H9 (cell line): ENCODE measurements around the gene MIR17HG. TPM values are rescaled to one million over a fixed set of nuclear protein-coding genes. Genes with fewer than 3 reads are reported as not detected.

Source experiments
- DNase-seq: peaks from one replicate; pipeline ENCODE4 v3.0.0-alpha.2; 2017
- H2AFZ ChIP-seq: one replicate; pipeline ENCODE4 v1.6.1; 2013; ENCODE audit warnings: mild to moderate bottlenecking, low read length, control low read depth, moderate library complexity
- H2AK5ac ChIP-seq: 2 replicates; pipeline ENCODE4 v1.6.1; 2013; ENCODE audit warnings: low read length, control low read depth, mixed read lengths; ENCODE audit not compliant: insufficient read length
- H2BK120ac ChIP-seq: one replicate; pipeline ENCODE4 v1.6.1; 2013; ENCODE audit warnings: low read depth, mild to moderate bottlenecking, low read length, control low read depth, inconsistent platforms; ENCODE audit not compliant: poor library complexity, severe bottlenecking
- H2BK12ac ChIP-seq: 2 replicates; pipeline ENCODE4 v1.6.1; 2013; ENCODE audit warnings: low read length, control low read depth, mixed read lengths, low read depth; ENCODE audit not compliant: insufficient read length
- H2BK15ac ChIP-seq: 2 replicates; pipeline ENCODE4 v1.6.1; 2013; ENCODE audit warnings: low read depth, low read length, control low read depth
- H2BK20ac ChIP-seq: one replicate; pipeline ENCODE4 v1.6.1; 2013; ENCODE audit warnings: low read depth, mild to moderate bottlenecking, low read length, control low read depth, inconsistent platforms; ENCODE audit not compliant: poor library complexity, severe bottlenecking
- H2BK5ac ChIP-seq: 2 replicates; pipeline ENCODE4 v1.6.1; 2013; ENCODE audit warnings: low read length, control low read depth, mixed read lengths; ENCODE audit not compliant: insufficient read length
- H3K14ac ChIP-seq: 2 replicates; pipeline ENCODE4 v1.6.1; 2013; ENCODE audit warnings: low read length, control low read depth; ENCODE audit not compliant: insufficient read depth
- H3K18ac ChIP-seq: 2 replicates; pipeline ENCODE4 v1.6.1; 2013; ENCODE audit warnings: low read depth, mild to moderate bottlenecking, mixed read lengths, low read length, control low read depth; ENCODE audit not compliant: insufficient read length
- H3K23ac ChIP-seq: 2 replicates; pipeline ENCODE4 v1.6.1; 2013; ENCODE audit warnings: low read length, control low read depth, mixed read lengths, low read depth; ENCODE audit not compliant: insufficient read length
- H3K23me2 ChIP-seq: 2 replicates; pipeline ENCODE4 v1.6.1; 2013; ENCODE audit warnings: low read depth, mild to moderate bottlenecking, mixed read lengths, low read length, control low read depth; ENCODE audit not compliant: insufficient read length, poor library complexity, severe bottlenecking
- H3K27ac ChIP-seq: 2 replicates; pipeline ENCODE4 v1.5.1; 2013; ENCODE audit warnings: low read length, control low read depth, mixed read lengths, low read depth; ENCODE audit not compliant: insufficient read length
- H3K27me3 ChIP-seq: 2 replicates; pipeline ENCODE4 v1.6.1; 2013; ENCODE audit warnings: low read length, control low read depth, inconsistent platforms; ENCODE audit not compliant: insufficient read depth
- H3K4ac ChIP-seq: 2 replicates; pipeline ENCODE4 v1.6.1; 2013; ENCODE audit warnings: low read depth, mild to moderate bottlenecking, control low read depth, inconsistent platforms, low read length, moderate library complexity
- H3K4me1 ChIP-seq: 2 replicates; pipeline ENCODE4 v1.6.1; 2013; ENCODE audit warnings: low read length, control low read depth, inconsistent platforms; ENCODE audit not compliant: insufficient read depth
- H3K4me2 ChIP-seq: 2 replicates; pipeline ENCODE4 v1.6.1; 2013; ENCODE audit warnings: low read length, control low read depth, mixed read lengths; ENCODE audit not compliant: insufficient read length, insufficient read depth
- H3K56ac ChIP-seq: 2 replicates; pipeline ENCODE4 v1.6.1; 2013; ENCODE audit warnings: low read depth, mild to moderate bottlenecking, mixed read lengths, low read length, control low read depth; ENCODE audit not compliant: insufficient read length
- H3K79me1 ChIP-seq: 2 replicates; pipeline ENCODE4 v1.6.1; 2013; ENCODE audit warnings: low read depth, mild to moderate bottlenecking, moderate library complexity, low read length, control low read depth, inconsistent platforms; ENCODE audit not compliant: insufficient read depth, poor library complexity, severe bottlenecking
- H3K79me2 ChIP-seq: 2 replicates; pipeline ENCODE4 v1.6.1; 2013; ENCODE audit warnings: low read length, control low read depth, inconsistent platforms; ENCODE audit not compliant: insufficient read depth
- H3K9ac ChIP-seq: 2 replicates; pipeline ENCODE4 v1.6.1; 2013; ENCODE audit warnings: low read length, control low read depth, mixed read lengths; ENCODE audit not compliant: insufficient read length; ENCODE audit errors: extremely low read depth
- H3K9me3 ChIP-seq: one replicate; pipeline ENCODE4 v1.6.1; 2013; ENCODE audit warnings: low read depth, low read length, inconsistent platforms; ENCODE audit not compliant: control insufficient read depth
- H3T11ph ChIP-seq: one replicate; pipeline ENCODE4 v1.6.1; 2013; ENCODE audit warnings: mild to moderate bottlenecking, low read length, control low read depth, inconsistent platforms
- H4K20me1 ChIP-seq: one replicate; pipeline ENCODE4 v1.6.1; 2013; ENCODE audit not compliant: control insufficient read depth, insufficient read length, insufficient read depth
- H4K5ac ChIP-seq: 2 replicates; pipeline ENCODE4 v1.6.1; 2013; ENCODE audit warnings: low read depth, mild to moderate bottlenecking, mixed read lengths, low read length, control low read depth; ENCODE audit not compliant: insufficient read length
- H4K8ac ChIP-seq: replicated peaks from 2 replicates; pipeline ENCODE4 v1.6.1; 2013; ENCODE audit warnings: low read length, control low read depth, mixed read lengths, low read depth; ENCODE audit not compliant: insufficient read length
- H4K91ac ChIP-seq: 2 replicates; pipeline ENCODE4 v1.6.1; 2013; ENCODE audit warnings: low read depth, mild to moderate bottlenecking, moderate library complexity, mixed read lengths, low read length, control low read depth; ENCODE audit not compliant: insufficient read length
- H3K27ac Mint-ChIP-seq, 3 experiments: 2 replicates in 2 of 3; 3 replicates in 1 of 3; pipeline ENCODE4 v1.8.0; 2020 to 2021; ENCODE audit warnings: mixed read lengths in 3 of 3, mild to moderate bottlenecking in 1 of 3, moderate library complexity in 1 of 3
- H3K27me3 Mint-ChIP-seq: 2 replicates; pipeline ENCODE4 v1.8.0; 2021; ENCODE audit warnings: low read depth, mild to moderate bottlenecking, moderate library complexity, mixed read lengths
- H3K36me3 Mint-ChIP-seq, 3 experiments: 2 replicates in 2 of 3; 3 replicates in 1 of 3; pipeline ENCODE4 v1.8.0; 2020 to 2021; ENCODE audit warnings: low read depth in 3 of 3, mixed read lengths in 3 of 3; ENCODE audit not compliant: insufficient read depth in 1 of 3
- H3K4me1 Mint-ChIP-seq, 2 experiments: 2 replicates each; pipeline ENCODE4 v1.8.0; 2020; ENCODE audit warnings: mixed read lengths in 2 of 2
- H3K4me3 Mint-ChIP-seq, 2 experiments: 2 replicates in 1 of 2; 3 replicates in 1 of 2; pipeline ENCODE4 v1.8.0; 2020 to 2021; ENCODE audit warnings: mild to moderate bottlenecking in 2 of 2, mixed read lengths in 2 of 2, moderate library complexity in 1 of 2
- H3K9me3 Mint-ChIP-seq, 2 experiments: 2 replicates in 1 of 2; 3 replicates in 1 of 2; pipeline ENCODE4 v1.8.0; 2020; ENCODE audit warnings: mild to moderate bottlenecking in 2 of 2, mixed read lengths in 2 of 2, moderate library complexity in 1 of 2
- CTCF ChIP-seq: fragments of 200-600 bp; sonication (generic); conservative IDR thresholded peaks from 3 replicates; pipeline ENCODE4 v1.8.0; 2021; ENCODE audit warnings: antibody characterized with exemption, mild to moderate bottlenecking
- WGBS: extraction: QIAGEN DNeasy Blood & Tissue Kit; methylation state at CpG from one replicate; pipeline ENCODE4 v1.1.7; 2013; ENCODE audit warnings: missing lambda C conversion rate, low lambda C conversion rate, mixed read lengths; ENCODE audit not compliant: insufficient read length; ENCODE audit errors: extremely low coverage; 5-methylcytosine and 5-hydroxymethylcytosine counted together
- total RNA-seq: library from RNA; stranded (reverse); gene quantifications from 2 replicates; pipeline ENCODE4 v1.2.1, GENCODE V29; 2021

Gene MIR17HG
- total RNA-seq, 1 experiment from 2014 or later: 38.7 TPM

GRCh38 chr13:91313103-91313502, 34.4 kb upstream of the MIR17HG start:
- H3K4me3 Mint-ChIP-seq: no peak overlapping the region
- WGBS: no CpG with 5 or more reads among the region's 5 CpGs
- no peak for DNase-seq
- Histone ChIP-seq H3K79me2 (no peaks in the 10 kb centered on the region), H3K9ac (no peak overlapping the region), H2BK15ac (no peak overlapping the region), H4K5ac (no peak overlapping the region), H2BK5ac (no peak overlapping the region), H3K56ac (no peak overlapping the region), H3K18ac (no peak overlapping the region), H3K4me1 (no peaks in the 10 kb centered on the region), H2BK12ac (no peak overlapping the region), H3K79me1 (no peaks in the 10 kb centered on the region), H4K8ac (no peak overlapping the region), H4K91ac (no peak overlapping the region), H3K14ac (no peak overlapping the region), H3K4ac (no peak overlapping the region), H2AFZ (no peak overlapping the region), H3T11ph (peak overlapping the region; percentile 45), H2AK5ac (no peak overlapping the region), H3K23me2 (no peaks in the 10 kb centered on the region), H4K20me1 (no peaks in the 10 kb centered on the region), H3K23ac (no peak overlapping the region), H3K27ac (no peak overlapping the region), H2BK20ac (no peak overlapping the region), H3K27me3 (no peaks in the 10 kb centered on the region), H2BK120ac (no peak overlapping the region), H3K9me3 (no peaks in the 10 kb centered on the region), H3K4me2 (no peak overlapping the region)
- no peaks in the 10 kb centered on the region for H3K27me3 Mint-ChIP-seq
- no peaks in the 10 kb centered on the region for H3K36me3 Mint-ChIP-seq
- peak; percentile 65 for TF ChIP-seq CTCF
- H3K4me1 Mint-ChIP-seq: peaks cover 1 to 7% of the 10 kb centered on the region in 2 experiments; a peak in 2 of 4 replicates
- H3K9me3 Mint-ChIP-seq: no peaks in the 10 kb centered on the region
- H3K27ac Mint-ChIP-seq: no peak overlapping the region
